Nucleus accumbens (tissue), 56 donors: ENCODE measurements around the gene ENTPD3.

Experiments used
- DNase-seq, 56 donors: peaks; one replicate each; lab custom pipeline; 2025; lab: John Stamatoyannopoulos, UW

ENTPD3 gene

DNA sequence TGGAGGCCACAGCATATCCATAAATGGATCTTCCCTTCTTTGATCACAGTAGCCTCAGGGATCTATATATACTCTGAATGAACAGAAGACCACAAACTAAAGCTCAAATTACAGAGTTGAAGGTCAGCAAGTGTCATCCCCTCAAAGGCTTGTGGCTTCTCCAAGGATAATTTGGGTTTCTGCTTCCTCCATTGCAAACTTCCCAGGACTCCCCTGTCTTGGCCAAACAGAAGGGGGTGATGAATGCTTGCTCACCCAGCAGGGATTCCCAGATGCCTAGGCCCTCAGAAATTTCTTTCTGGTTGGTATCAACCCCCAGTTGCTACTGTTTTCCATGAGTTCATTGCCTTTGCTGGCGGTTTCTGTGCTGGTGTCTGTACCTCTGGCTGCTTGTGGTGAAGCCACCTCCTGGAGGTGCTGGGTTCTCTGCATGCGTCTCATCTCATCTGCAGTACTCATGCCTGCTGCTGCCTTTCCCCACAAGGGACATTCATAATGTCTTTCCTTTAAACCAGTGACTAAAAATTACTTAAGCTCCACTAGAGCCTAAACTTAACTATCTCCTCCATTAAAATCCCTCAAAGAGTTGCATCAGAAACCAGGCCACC, 17.7 kb downstream of the ENTPD3 start:
- DNase-seq = no peak

DNA sequence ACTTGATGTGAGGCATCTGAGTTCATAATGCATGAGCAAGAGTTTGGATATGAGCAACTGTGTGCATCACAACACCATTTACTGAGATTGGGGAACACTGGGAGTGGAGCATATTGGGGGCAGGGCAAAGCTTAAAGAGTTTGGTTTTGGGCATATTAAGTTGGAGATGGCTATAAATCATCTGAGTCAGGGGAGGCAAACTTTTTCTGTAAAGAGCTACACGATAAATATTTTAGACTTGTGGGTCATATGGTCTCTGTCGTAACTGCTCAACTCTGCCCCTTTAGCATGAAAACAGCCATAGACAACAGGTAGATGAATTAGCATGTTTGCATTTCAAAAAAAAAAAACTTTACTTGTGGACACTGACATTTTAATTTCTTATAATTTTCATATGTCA, 20.0 kb downstream of the ENTPD3 start:
- DNase-seq = no peak

DNA sequence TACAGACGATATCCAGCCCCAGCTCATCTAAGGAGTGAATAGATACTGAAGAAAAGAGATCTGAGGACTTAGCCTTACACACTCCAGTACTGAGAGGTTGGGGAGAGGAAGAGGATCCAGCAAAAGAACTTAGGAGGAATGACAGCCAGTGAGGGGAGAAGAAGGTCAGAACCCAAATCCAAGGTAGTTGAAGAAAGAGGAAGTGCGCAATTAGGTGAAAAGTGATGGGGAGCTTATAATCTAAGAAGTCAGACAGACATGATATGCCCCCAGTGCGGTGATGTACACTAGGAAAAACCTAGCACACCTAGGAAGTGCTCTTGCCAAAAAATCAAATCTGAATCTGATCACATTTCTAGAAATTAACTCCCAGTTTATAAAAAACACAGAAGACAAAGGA, 20.6 kb downstream of the ENTPD3 start:
- no peak for DNase-seq

DNA sequence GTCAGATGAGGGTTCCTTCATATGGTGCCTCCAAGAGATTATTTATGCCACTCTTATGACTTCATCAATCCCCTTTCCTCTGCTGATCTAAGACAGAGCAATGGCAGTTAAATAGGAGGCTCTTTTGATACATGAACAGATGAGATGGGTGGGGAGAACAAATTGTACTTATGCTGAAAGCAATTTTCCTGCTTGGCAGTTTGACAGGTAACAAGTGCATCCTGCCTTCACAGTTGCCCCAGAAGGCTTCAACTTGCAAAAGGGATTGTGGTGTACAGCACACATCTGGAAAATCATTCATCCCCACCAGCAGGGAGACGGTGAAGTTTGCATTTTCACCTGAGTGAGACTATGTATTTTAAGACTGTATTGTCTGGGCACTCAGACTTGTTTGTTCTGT, 27.3 kb downstream of the ENTPD3 start:
- no peak for DNase-seq

DNA sequence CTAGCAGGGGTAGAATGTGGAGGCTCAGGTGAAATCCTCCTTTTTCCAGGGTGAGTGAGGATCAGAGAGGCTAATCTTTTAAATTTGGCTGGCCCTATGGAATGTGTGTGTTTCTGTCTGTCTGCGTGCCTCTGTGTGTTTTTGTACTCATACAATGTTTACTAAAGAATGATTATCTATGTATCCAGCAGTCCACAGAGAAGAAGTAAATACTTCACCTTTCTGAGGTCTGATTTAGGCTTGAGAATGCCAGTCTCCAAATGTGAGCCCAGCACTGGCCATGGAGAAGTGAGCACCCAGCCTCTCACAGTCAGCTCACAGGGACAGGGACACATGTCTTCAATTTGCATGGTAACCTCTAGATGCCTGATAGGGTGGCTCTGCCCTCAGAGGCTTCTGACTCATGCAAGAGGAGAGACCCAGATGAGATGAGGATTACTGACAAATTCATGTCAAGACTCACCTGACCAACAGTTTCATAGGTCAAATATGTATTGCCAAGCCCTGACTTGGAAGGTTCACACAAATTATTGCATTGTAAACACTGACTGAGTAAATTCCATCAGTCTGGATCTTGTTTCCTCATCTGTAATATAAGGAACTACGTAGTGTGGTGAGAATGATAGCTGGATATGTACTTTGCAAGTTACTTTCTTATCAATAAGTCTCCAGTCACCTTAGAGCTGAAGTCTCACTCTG, 31.0 kb downstream of the ENTPD3 start:
- DNase-seq = no peak

DNA sequence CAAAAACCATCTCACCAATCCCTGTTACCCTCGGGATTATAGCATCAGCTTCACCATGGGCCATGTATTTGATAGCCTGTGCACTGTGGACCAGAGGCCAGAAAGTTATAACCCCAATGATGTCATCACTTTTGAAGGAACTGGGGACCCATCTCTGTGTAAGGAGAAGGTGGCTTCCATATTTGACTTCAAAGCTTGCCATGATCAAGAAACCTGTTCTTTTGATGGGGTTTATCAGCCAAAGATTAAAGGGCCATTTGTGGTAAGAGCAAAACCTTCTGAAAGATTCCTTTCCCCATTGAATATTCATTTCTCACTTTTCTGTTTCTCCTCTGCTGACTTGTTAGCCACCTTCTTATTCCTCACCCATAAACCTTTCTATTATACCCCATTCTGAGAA, 35.9 kb downstream of the ENTPD3 start:
- no peak for DNase-seq

DNA sequence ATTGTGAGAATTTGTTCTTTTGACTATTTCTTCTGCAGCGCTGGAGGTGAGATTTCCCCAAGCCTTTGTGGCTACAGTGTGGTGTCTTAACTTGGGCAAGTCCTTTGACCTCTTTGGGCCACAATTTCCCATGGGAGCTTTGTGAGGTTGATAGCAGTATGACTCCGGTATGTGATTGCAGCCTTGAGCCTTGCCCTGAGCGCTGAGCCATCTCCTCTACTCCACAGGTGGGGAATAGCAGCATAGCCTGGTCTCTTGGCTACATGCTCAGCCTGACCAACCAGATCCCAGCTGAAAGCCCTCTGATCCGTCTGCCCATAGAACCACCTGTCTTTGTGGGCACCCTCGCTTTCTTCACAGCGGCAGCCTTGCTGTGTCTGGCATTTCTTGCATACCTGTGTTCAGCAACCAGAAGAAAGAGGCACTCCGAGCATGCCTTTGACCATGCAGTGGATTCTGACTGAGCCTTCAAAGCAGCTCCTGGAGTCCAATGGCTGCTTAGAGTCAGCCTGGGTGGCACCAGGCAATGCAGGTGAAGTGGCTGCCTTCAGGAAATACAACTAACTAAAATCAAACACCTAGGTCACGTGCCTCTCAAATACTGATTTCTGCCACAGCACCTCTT, 40.2 kb downstream of the ENTPD3 start:
- no peak for DNase-seq

DNA sequence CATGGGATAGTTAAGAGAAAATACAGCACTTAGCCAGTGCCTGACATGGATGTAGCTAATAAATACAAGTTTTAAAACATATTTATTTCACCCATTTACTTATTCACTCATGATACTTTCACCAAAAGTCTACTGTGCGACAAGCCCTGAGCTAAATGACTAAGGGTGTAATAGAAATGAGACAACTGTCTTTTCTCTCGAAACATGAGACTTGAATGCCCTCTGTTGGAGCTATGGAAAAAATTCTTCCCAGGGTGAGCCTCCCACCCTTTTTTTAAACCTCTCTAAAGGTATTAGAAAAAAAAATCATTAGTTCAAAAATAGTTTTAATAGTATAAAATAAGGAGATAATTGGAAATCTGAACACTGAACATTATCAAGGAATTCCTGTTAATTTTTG, 45.8 kb downstream of the ENTPD3 start:
- no peak for DNase-seq

DNA sequence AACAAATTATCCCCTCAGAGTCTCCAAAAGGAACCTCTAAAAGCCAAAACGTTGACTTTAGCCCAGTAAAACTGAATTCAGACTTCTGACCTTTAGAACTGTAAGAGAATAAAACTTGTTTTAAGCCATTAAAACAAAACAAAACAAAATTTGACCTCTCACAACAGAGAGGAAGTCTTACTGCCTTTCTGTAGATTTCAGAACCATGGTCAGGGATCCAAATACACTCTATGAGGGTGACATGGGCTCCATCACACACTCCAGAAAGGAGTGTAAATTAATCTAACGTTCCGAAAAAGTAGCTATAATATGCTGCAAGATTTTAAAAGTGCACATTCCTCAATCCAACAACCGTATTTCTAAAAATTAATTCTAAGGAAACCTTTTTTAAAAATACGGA, 50.9 kb downstream of the ENTPD3 start:
- DNase-seq = no peak

DNA sequence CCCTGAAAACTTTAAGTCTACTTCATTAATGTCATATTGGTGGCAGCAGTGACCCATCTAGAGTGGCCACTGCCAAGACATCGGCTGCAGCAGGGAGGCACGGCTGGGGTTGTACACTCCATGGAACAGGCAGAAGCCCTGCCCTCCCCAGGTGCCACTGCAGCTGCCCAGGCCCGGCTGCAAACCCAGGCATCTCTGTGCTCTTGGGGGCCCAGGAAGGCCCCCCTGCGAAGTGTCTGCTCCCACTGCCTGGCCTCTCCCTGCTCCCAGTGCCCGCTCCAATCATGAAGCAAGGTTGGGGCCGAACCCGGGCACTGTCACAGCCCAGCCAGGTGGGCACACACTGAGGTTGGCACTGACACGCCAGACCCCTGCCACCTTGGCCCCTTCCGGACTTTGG, 58.1 kb downstream of the ENTPD3 start:
- DNase-seq = no peak

DNA sequence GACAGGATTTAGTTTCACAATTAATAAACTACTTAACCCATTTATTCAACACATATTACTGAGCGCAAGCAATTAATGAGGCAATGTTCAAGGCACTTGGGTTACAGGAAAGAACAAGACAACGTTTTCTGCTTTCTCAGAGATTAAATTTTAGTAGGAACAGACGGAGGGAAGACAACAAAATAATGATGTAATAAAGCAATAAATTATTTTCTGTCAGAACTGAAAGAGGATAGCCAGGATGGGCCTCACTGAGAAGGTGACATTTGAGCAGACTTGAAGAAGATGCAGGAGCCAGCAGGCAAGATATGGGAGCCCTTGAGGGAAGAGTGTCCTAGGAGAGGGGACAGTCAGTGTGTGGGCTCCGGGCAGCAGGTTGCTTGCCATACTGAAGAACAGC, 58.9 kb downstream of the ENTPD3 start:
- DNase-seq = no peak

DNA sequence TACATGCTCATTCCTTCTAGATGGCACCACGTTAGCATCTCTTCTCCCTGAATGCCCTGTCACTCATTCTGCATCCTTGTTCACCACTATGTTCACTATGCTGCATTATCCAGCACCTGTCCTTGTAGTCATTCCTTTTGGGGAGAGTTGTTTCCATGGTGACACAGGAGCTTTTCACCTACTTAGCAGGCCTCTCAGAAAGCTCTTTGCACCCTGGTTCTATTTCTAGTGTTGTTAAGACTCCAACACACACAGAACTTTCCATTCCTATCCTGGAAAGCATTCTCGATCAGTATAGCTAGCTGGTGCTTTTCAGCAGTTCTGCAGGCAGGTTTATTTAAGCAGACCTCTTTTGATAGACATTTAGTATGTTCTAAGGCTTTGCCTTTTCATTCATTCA, 63.5 kb downstream of the ENTPD3 start:
- DNase-seq = peak in 2 of 56 donors; percentile 3 to 6

DNA sequence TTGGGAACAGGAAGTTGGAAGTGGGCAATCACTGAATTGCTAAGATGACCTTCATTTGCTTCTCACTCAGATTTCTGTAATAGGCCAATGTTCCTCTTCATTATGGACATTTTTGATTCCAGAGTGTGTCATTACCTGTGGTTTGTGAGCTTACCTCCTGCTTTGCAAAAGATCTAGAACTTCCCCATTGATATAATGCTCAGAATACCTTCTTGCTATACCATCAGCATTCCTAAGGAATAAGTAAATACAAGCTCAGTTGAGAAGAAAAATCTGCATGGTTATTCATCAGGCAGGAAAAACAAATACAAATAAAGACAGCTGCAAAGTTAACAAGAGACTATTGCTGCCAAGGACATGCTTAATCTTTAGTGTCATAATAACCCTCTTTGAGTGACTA, 64.6 kb downstream of the ENTPD3 start:
- no peak for DNase-seq

DNA sequence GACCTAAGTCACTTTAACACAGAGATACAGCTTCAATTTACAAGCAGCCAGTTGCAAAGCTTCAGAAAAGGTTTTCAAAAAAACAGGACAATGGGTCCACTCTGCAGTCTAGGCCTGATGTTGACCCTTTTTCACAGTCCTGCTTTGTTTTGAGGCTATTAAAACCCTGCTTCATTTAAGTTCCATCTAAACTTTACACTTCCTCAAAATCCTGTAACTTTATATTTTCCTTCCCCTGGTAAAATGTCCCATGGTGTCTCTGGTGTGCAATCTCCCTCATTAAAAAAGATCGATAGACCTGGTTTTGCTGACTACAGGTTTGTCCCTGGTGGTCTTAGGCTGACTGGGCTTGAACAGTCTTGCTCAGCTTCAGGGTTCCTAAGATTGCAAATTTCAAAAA, 65.1 kb downstream of the ENTPD3 start:
- no peak for DNase-seq

DNA sequence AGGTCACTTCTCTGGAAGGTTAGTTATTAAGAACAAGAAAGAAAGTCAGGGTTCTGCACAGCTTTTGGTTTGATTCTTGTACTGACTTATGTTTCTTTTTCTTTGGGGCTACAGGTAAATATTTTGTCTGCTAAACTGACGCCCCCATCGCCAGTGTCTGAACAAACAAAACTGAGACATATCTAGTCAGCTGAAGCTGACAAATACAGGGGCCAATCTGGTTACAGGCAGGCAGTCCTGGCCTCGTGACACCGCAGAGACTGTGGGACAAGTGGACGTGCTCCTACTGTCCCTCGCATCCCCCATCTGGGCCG, 65.5 kb downstream of the ENTPD3 start:
- peak in 3 of 56 donors; percentile 69 to 74 (median 72) for DNase-seq

DNA sequence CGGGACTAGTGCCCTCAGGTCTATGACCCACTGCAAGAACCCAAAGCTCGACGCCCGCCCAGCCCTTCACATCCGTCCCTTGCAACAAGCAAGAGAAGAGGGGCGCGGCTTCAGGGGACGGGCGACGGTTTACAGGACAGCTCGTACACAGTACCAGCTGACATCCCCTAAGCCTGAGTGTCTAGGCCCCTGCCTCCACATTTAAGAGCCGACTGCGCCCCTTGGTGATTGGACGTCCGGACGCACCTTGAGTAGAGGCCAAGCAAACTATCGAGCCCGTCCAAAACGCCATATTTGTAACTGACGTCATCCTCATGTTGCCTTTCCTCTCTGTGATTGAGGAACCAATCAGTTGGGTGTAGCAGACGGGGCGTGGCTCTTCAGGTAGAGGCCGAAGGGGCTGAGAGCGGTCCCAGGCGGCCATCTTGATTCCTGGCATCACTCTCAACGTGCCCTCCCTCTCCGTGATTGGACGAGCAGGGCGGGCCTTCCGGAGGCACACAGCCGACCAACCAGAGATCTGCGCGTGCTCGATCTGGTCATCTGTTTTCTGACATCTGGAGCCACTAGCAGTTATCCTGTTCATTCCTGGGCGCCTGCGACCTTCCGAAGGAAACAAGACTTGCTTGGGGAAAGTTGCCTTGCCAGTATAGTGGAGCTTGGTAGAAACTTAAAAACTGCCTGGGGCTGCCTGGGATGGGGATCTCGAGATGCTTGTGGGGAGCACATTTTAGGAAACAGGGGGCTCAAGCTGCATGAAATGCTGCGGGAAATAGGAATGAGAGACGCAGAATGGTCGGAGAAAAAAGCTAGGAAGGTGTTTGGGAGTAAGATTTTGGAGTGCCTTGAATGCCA, 66.1 kb downstream of the ENTPD3 start:
- DNase-seq = peak; percentile 73 to 99 (median 95)

DNA sequence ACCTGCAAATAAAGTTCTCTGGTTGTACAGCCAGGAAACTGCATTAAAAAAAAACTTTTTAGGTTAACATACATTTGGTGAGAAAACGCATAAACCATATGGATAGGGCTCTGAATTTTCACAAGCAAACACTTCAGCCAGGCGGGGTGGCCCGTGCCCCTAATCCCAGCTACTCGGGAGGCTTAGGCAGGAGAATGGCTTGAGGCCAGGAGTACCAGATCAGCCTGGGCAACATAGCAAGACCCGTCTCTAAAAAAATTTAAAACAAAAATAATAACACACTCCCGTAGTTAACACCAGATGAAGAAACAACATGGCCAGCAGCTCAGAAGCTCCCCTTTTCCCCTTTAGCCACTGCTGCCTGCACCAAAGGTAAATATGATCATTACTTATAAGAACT, 66.9 kb downstream of the ENTPD3 start:
- DNase-seq = no peak

DNA sequence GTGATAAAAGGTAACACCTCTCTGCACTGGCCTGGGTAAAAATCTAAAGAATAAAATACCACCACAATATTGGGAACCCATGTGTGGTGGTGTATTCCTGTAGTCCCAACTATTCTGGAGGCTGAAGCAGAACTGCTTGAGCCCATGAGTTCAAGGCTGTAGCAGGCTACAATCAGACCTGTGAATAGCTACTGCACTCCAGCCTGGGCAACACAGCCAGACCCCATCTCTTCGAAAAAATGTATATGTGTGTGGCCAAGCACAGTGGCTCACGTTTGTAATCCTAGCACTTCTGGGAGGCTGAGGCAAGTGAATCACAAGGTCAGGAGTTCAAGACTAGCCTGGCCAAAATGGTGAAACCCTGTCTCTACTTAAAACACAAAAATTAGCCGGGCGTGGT, 68.3 kb downstream of the ENTPD3 start:
- DNase-seq = no peak

DNA sequence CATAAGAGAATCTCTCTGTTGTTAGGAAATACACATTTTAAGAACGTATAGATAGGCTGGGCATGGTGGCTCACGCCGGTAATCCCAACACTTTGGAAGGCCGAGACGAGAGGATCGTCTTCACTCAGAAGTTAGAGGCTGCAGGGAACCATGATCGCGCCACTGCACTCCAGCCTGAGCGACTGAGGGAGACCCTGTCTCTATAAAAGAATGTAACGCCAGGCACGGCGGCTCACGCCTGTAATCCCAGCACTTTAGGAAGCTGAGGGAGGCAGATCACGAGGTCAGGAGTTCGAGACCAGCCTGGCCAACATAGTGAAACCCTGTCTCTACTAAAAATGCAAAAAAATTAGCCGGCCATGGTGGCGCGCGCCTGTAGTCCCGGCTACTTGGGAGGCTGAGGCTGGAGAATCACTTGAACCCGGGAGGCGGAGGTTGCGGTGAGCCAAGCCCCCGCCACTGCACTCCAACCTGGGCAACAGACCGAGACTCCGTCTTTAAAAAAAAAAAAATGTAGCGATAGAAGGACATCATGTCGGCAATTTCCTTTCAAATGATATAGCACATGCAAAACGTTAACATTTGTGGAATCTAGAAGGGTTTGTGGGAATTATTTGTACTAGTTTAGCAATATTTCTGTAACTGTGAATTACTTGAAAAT, 69.4 kb downstream of the ENTPD3 start:
- DNase-seq = no peak

DNA sequence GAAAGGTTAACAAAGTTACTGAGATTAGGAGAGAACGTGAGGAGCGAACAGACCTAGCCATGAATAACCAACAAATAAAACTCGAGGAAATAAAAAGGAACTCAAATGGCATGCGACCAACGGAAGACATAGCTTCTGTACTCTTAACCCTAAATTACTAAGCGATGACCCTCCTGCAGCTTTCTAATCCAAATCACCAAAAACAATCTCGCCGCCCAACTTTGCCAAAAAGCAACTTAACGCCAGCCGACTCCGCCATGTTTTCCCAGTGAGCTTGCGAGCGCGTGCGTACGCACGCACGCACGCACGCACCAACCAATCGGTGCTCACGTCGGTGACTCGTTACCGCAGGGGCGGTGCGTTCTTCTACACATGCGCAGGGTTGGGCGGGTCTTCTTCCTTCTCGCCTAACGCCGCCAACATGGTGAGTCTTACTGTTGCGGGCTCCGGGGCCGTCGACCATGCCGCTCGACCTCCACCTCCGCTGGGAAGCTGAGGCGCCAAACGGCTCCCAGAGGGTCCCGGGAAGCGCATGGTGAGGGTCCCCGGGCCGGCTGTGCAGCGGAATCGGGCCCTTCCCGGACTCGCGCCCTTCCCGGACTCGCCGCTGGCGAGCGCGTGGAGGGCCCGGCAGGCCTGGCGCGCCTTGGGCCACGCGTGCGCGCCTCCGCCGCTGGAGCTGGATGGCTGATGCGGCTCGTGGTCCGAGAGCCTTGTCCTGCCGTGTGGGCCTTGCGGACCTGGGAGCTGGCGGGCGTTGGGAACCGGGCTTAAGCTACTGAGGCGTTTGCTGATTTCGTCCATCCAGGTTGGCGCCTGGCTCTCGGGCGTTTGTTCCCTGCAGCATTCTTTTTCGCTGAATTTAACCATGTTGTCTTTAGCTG, 70.2 kb downstream of the ENTPD3 start, which contains the start of gene RPL14:
Gene RPL14 (plus strand): TSS at position 400 of the 884 bp plus-strand sequence. CDS start 133 bp downstream, at position 533.
- peak in 55 of 56 donors; percentile 70 to 97 (median 94) for DNase-seq
